Measurements from ENCODE around the gene PTPN7.

The PTPN7 gene

GRCh38 chr1:202160377-202160940 is at the start of gene PTPN7:
Gene PTPN7 (minus strand): TSS chr1:202160602. CDS start chr1:202159402, 1,200 bp downstream.
- H3K4me1 ChIP-seq (ENCODE audit: insufficient read depth, low read length), result no peaks in the 10 kb centered on the region

GRCh38 chr1:202208351-202208857 is 48.0 kb upstream of the PTPN7 start:
- Histone ChIP-seq H3K4me3 (ENCODE audit: low read length) (no peak overlapping the region), H3K27me3 (ENCODE audit: insufficient read depth, low read length) (peaks cover 8% of the 10 kb centered on the region; the same call in 1 of the 2 replicates), H3K27ac (ENCODE audit: low read length) (no peak overlapping the region), H3K4me1 (ENCODE audit: insufficient read depth, low read length) (no peaks in the 10 kb centered on the region), H3K36me3 (ENCODE audit: insufficient read depth, low read depth, low read length) (no peaks in the 10 kb centered on the region), H3K9ac (ENCODE audit: low read depth, low read length) (no peak overlapping the region), H3K9me3 (ENCODE audit: insufficient read depth, low read depth, low read length) (no peaks in the 10 kb centered on the region)

More at GRCh38 chr1:202160377-202160940, at the start of gene PTPN7:
- Histone ChIP-seq H3K36me3 (ENCODE audit: insufficient read depth, low read depth, low read length) (no peaks in the 10 kb centered on the region), H3K9me3 (ENCODE audit: insufficient read depth, low read depth, low read length) (no peaks in the 10 kb centered on the region), H3K27me3 (ENCODE audit: insufficient read depth, low read length) (no peaks in the 10 kb centered on the region), H3K9ac (ENCODE audit: low read depth, low read length) (no peak within 1 kb of the TSS), H3K27ac (ENCODE audit: low read length) (no peak within 1 kb of the TSS), H3K4me3 (ENCODE audit: low read length) (no peak within 1 kb of the TSS)

GRCh38 chr1:202207292-202207691 is 46.9 kb upstream of the PTPN7 start:
- H3K4me3 ChIP-seq (ENCODE audit: low read length), result no peak overlapping the region
- no peaks in the 10 kb centered on the region for H3K27me3 ChIP-seq (ENCODE audit: insufficient read depth, low read length)
- H3K27ac ChIP-seq (ENCODE audit: low read length), result no peak overlapping the region
- H3K4me1 ChIP-seq (ENCODE audit: insufficient read depth, low read length), result no peaks in the 10 kb centered on the region
- H3K36me3 ChIP-seq (ENCODE audit: insufficient read depth, low read depth, low read length), result no peaks in the 10 kb centered on the region
- no peak overlapping the region for H3K9ac ChIP-seq (ENCODE audit: low read depth, low read length)
- no peaks in the 10 kb centered on the region for H3K9me3 ChIP-seq (ENCODE audit: insufficient read depth, low read depth, low read length)

- H3K27me3 ChIP-seq (ENCODE audit: insufficient read depth, low read length), result no peaks in the 10 kb centered on the region
- H3K9ac ChIP-seq (ENCODE audit: low read depth, low read length), result no peak overlapping the region
These were observed 45.3 kb upstream of the PTPN7 start for GRCh38 chr1:202205523-202206190.

GRCh38 chr1:202204065-202204464 is 43.7 kb upstream of the PTPN7 start:
- Histone ChIP-seq H3K27ac (ENCODE audit: low read length) (no peak overlapping the region), H3K4me1 (ENCODE audit: insufficient read depth, low read length) (no peaks in the 10 kb centered on the region), H3K27me3 (ENCODE audit: insufficient read depth, low read length) (no peaks in the 10 kb centered on the region)

More at GRCh38 chr1:202205523-202206190, 45.3 kb upstream of the PTPN7 start:
- H3K36me3 ChIP-seq (ENCODE audit: insufficient read depth, low read depth, low read length), result no peaks in the 10 kb centered on the region
- no peak overlapping the region for H3K4me3 ChIP-seq (ENCODE audit: low read length)
- no peak overlapping the region for H3K27ac ChIP-seq (ENCODE audit: low read length)
- no peaks in the 10 kb centered on the region for H3K4me1 ChIP-seq (ENCODE audit: insufficient read depth, low read length)
- no peaks in the 10 kb centered on the region for H3K9me3 ChIP-seq (ENCODE audit: insufficient read depth, low read depth, low read length)

GRCh38 chr1:202203238-202204039 is 43.0 kb upstream of the PTPN7 start:
- H3K4me3 ChIP-seq (ENCODE audit: low read length), result no peak overlapping the region
- H3K27ac ChIP-seq (ENCODE audit: low read length), result no peak overlapping the region
- H3K4me1 ChIP-seq (ENCODE audit: insufficient read depth, low read length), result no peaks in the 10 kb centered on the region
- H3K36me3 ChIP-seq (ENCODE audit: insufficient read depth, low read depth, low read length), result no peaks in the 10 kb centered on the region
- H3K9ac ChIP-seq (ENCODE audit: low read depth, low read length), result no peak overlapping the region
- no peaks in the 10 kb centered on the region for H3K9me3 ChIP-seq (ENCODE audit: insufficient read depth, low read depth, low read length)
- no peaks in the 10 kb centered on the region for H3K27me3 ChIP-seq (ENCODE audit: insufficient read depth, low read length)

More at GRCh38 chr1:202204065-202204464, 43.7 kb upstream of the PTPN7 start:
- Histone ChIP-seq H3K9me3 (ENCODE audit: insufficient read depth, low read depth, low read length) (no peaks in the 10 kb centered on the region), H3K4me3 (ENCODE audit: low read length) (no peak overlapping the region), H3K9ac (ENCODE audit: low read depth, low read length) (no peak overlapping the region), H3K36me3 (ENCODE audit: insufficient read depth, low read depth, low read length) (no peaks in the 10 kb centered on the region)

GRCh38 chr1:202202500-202203168 is 42.2 kb upstream of the PTPN7 start:
- no peak overlapping the region for H3K27ac ChIP-seq (ENCODE audit: low read length)
- no peaks in the 10 kb centered on the region for H3K9me3 ChIP-seq (ENCODE audit: insufficient read depth, low read depth, low read length)
- H3K4me1 ChIP-seq (ENCODE audit: insufficient read depth, low read length), result no peaks in the 10 kb centered on the region
- H3K9ac ChIP-seq (ENCODE audit: low read depth, low read length), result no peak overlapping the region
- H3K36me3 ChIP-seq (ENCODE audit: insufficient read depth, low read depth, low read length), result no peaks in the 10 kb centered on the region
- no peaks in the 10 kb centered on the region for H3K27me3 ChIP-seq (ENCODE audit: insufficient read depth, low read length)
- H3K4me3 ChIP-seq (ENCODE audit: low read length), result no peak overlapping the region

- Histone ChIP-seq H3K27ac (ENCODE audit: low read length) (no peak overlapping the region), H3K9ac (ENCODE audit: low read depth, low read length) (no peak overlapping the region), H3K27me3 (ENCODE audit: insufficient read depth, low read length) (0 out of 2 replicates have a peak, but pooled peaks cover 1% of the 10 kb centered on the region), H3K9me3 (ENCODE audit: insufficient read depth, low read depth, low read length) (no peaks in the 10 kb centered on the region), H3K4me1 (ENCODE audit: insufficient read depth, low read length) (no peaks in the 10 kb centered on the region), H3K4me3 (ENCODE audit: low read length) (no peak overlapping the region), H3K36me3 (ENCODE audit: insufficient read depth, low read depth, low read length) (no peaks in the 10 kb centered on the region)
These were observed 41.6 kb upstream of the PTPN7 start for GRCh38 chr1:202201971-202202370.

GRCh38 chr1:202201266-202201665 is 40.9 kb upstream of the PTPN7 start:
- Histone ChIP-seq H3K9ac (ENCODE audit: low read depth, low read length) (no peak overlapping the region), H3K36me3 (ENCODE audit: insufficient read depth, low read depth, low read length) (no peaks in the 10 kb centered on the region), H3K4me1 (ENCODE audit: insufficient read depth, low read length) (no peaks in the 10 kb centered on the region), H3K27ac (ENCODE audit: low read length) (no peak overlapping the region), H3K4me3 (ENCODE audit: low read length) (no peak overlapping the region), H3K9me3 (ENCODE audit: insufficient read depth, low read depth, low read length) (no peaks in the 10 kb centered on the region), H3K27me3 (ENCODE audit: insufficient read depth, low read length) (peaks cover 8% of the 10 kb centered on the region; the same call in 1 of the 2 replicates)

- H3K4me1 ChIP-seq (ENCODE audit: insufficient read depth, low read length), result no peaks in the 10 kb centered on the region
- H3K27me3 ChIP-seq (ENCODE audit: insufficient read depth, low read length), result peaks cover 14% of the 10 kb centered on the region
- no peak overlapping the region for H3K9ac ChIP-seq (ENCODE audit: low read depth, low read length)
- H3K4me3 ChIP-seq (ENCODE audit: low read length), result no peak overlapping the region
- H3K27ac ChIP-seq (ENCODE audit: low read length), result no peak overlapping the region
- no peaks in the 10 kb centered on the region for H3K9me3 ChIP-seq (ENCODE audit: insufficient read depth, low read depth, low read length)
- no peaks in the 10 kb centered on the region for H3K36me3 ChIP-seq (ENCODE audit: insufficient read depth, low read depth, low read length)
These were observed 40.3 kb upstream of the PTPN7 start for GRCh38 chr1:202200669-202201068.

- H3K36me3 ChIP-seq (ENCODE audit: insufficient read depth, low read depth, low read length), result no peaks in the 10 kb centered on the region
- H3K27me3 ChIP-seq (ENCODE audit: insufficient read depth, low read length), result peaks cover 20% of the 10 kb centered on the region
- H3K9me3 ChIP-seq (ENCODE audit: insufficient read depth, low read depth, low read length), result no peaks in the 10 kb centered on the region
- no peaks in the 10 kb centered on the region for H3K4me1 ChIP-seq (ENCODE audit: insufficient read depth, low read length)
- no peak overlapping the region for H3K9ac ChIP-seq (ENCODE audit: low read depth, low read length)
- no peak overlapping the region for H3K4me3 ChIP-seq (ENCODE audit: low read length)
- H3K27ac ChIP-seq (ENCODE audit: low read length), result no peak overlapping the region
These were observed 39.7 kb upstream of the PTPN7 start for GRCh38 chr1:202200112-202200548.

All from iPS-20b (cell line).